K562 (cell line): ENCODE measurements around the gene FAM219A. TPM values are rescaled to one million over a fixed set of nuclear protein-coding genes. Genes with fewer than 3 reads are reported as not detected.
"Not testable (repeated sequence)": the region's sequence is repeated elsewhere in the genome, so short reads cannot be mapped to it uniquely, and the experiment has no call there.

Experiments used
- ATAC-seq: fragments of 200-7000 bp; cut with Tn5 transposase; 3 replicates; pipeline ENCODE4 v1.9.1; 2020; ENCODE audit warnings: moderate library complexity
- BruUV-seq: library from RNA; stranded (reverse); fragments of 400-500 nt; replicated peaks from 2 replicates; lab custom pipeline; 2021; lab: Mats Ljungman, UMichigan
- CTCF ChIA-PET: fragments of 300-600 bp; formaldehyde crosslinking; extraction: SDS; loops from one replicate; lab custom pipeline; 2021; ENCODE audit warnings: low intra/inter-chr PET ratio; lab: Yijun Ruan, JAX
- POLR2A ChIA-PET: fragments of 300-600, 350-650 bp; sonication (Branson Sonifier 250); formaldehyde crosslinking; extraction: SDS; loops from one replicate; lab custom pipeline; 2021; ENCODE audit warnings: antibody characterized with exemption, inconsistent platforms; lab: Yijun Ruan, JAX
- DNase-seq, 4 experiments: peaks; one replicate each; pipeline versions ENCODE4 v3.0.0 to v3.0.0-alpha.2; 2011 to 2018; ENCODE audit warnings: low spot score in 3 of 4, mixed read lengths in 3 of 4; ENCODE audit errors: extremely low read depth in 1 of 4
- FAIRE-seq: peaks from 2 replicates; lab custom pipeline; 2011; peaks lifted over from hg19 to GRCh38; lab: Jason Lieb, UNC
- H2AFZ ChIP-seq: 2 replicates; pipeline ENCODE4 v1.6.0; 2011; ENCODE audit warnings: low read depth, low read length, control low read depth, inconsistent platforms
- H3K27ac ChIP-seq: fragments of 200-600 bp; 3 replicates; pipeline ENCODE4 v1.8.0; 2011; ENCODE audit warnings: low read depth, mild to moderate bottlenecking, control low read depth, inconsistent platforms, low read length, moderate library complexity, mixed read lengths; ENCODE audit errors: extremely low read depth
- H3K27me3 ChIP-seq, 2 experiments: fragments of 300-600 bp in 1 of 2; 2 replicates in 1 of 2; 3 replicates in 1 of 2; pipeline versions ENCODE4 v1.6.0 to v1.8.0; 2011; ENCODE audit warnings: inconsistent platforms in 2 of 2, low read length in 2 of 2, mild to moderate bottlenecking in 1 of 2, mixed read lengths in 1 of 2, moderate library complexity in 1 of 2; ENCODE audit not compliant: control insufficient read depth in 2 of 2, insufficient read depth in 2 of 2
- H3K36me3 ChIP-seq: fragments of 300-600 bp; 3 replicates; pipeline ENCODE4 v1.8.0; 2011; ENCODE audit warnings: mild to moderate bottlenecking, low read length, inconsistent platforms; ENCODE audit not compliant: control insufficient read depth, insufficient read depth
- H3K4me1 ChIP-seq, 2 experiments: fragments of 200-600 bp in 1 of 2; replicated peaks in 1 of 2; 2 replicates in 1 of 2; 3 replicates in 1 of 2; pipeline versions ENCODE4 v1.5.1 to v1.8.0; 2011; ENCODE audit warnings: inconsistent platforms in 2 of 2, low read length in 2 of 2, mild to moderate bottlenecking in 1 of 2, mixed read lengths in 1 of 2, moderate library complexity in 1 of 2; ENCODE audit not compliant: control insufficient read depth in 2 of 2, insufficient read depth in 2 of 2
- H3K4me2 ChIP-seq: 2 replicates; pipeline ENCODE4 v1.6.1; 2011; ENCODE audit warnings: low read length, control low read depth, inconsistent platforms, mixed read lengths; ENCODE audit not compliant: insufficient read depth
- H3K4me3 ChIP-seq: fragments of 200-600 bp; sonication (generic), shearing (Covaris generic); 2 replicates; pipeline ENCODE4 v1.5.1; 2016; ENCODE audit warnings: control low read depth, inconsistent platforms
- H3K79me2 ChIP-seq: fragments of 200-600 bp; 3 replicates; pipeline ENCODE4 v1.8.0; 2011; ENCODE audit warnings: low read length, inconsistent platforms; ENCODE audit not compliant: control insufficient read depth, insufficient read depth
- H3K9ac ChIP-seq, 2 experiments: 2 replicates each; pipeline versions ENCODE4 v1.6.0 to v1.6.1; 2011; ENCODE audit warnings: low read depth in 2 of 2, low read length in 2 of 2, control low read depth in 1 of 2, inconsistent platforms in 1 of 2, mild to moderate bottlenecking in 1 of 2, mixed read lengths in 1 of 2; ENCODE audit not compliant: insufficient read depth in 1 of 2
- H3K9me1 ChIP-seq: one replicate; pipeline ENCODE4 v1.6.0; 2011; ENCODE audit warnings: inconsistent platforms, mild to moderate bottlenecking, low read length, moderate library complexity; ENCODE audit not compliant: control insufficient read depth, insufficient read depth
- H3K9me3 ChIP-seq: replicated peaks from 2 replicates; pipeline ENCODE4 v1.5.1; 2011; ENCODE audit warnings: low read depth, low read length, inconsistent platforms; ENCODE audit not compliant: control insufficient read depth, insufficient read depth
- H4K20me1 ChIP-seq: replicated peaks from 2 replicates; pipeline ENCODE4 v1.6.1; 2011; ENCODE audit warnings: low read length, inconsistent platforms, mixed read lengths; ENCODE audit not compliant: control insufficient read depth, insufficient read depth
- CAMTA2 ChIP-seq: fragments of 250-450 bp; sonication (Bioruptor Pico); conservative IDR thresholded peaks from 2 replicates; pipeline ENCODE4 v1.5.1; 2022
- MXI1 ChIP-seq: IDR thresholded peaks from 2 replicates; pipeline ENCODE4 v1.6.1; 2011; ENCODE audit warnings: low read depth, mild to moderate bottlenecking, improper control_type of control experiment, low read length
- NFYB ChIP-seq: IDR thresholded peaks from 2 replicates; pipeline ENCODE4 v1.6.1; 2011; ENCODE audit warnings: mild to moderate bottlenecking, moderate library complexity; ENCODE audit not compliant: insufficient read length; ENCODE audit errors: extremely low read depth
- POLR2A ChIP-seq: fragments of 450-650 bp; conservative IDR thresholded peaks from 2 replicates; pipeline ENCODE4 v1.6.1; 2016
- POLR2H ChIP-seq: IDR thresholded peaks from 2 replicates; pipeline ENCODE4 v1.6.1; 2016; ENCODE audit warnings: missing genetic modification characterization, low read depth, mild to moderate bottlenecking, control low read depth, missing compliant biosample characterization, moderate library complexity
- SETDB1 ChIP-seq: IDR thresholded peaks from one replicate; pipeline ENCODE4 v1.6.1; 2012; ENCODE audit warnings: low read length, control low read depth, inconsistent platforms
- SREBF1 ChIP-seq: fragments of 150-350 bp; IDR thresholded peaks from 2 replicates; pipeline ENCODE4 v1.6.1; 2014; ENCODE audit warnings: antibody characterized with exemption, low read depth, low read length, borderline replicate concordance
- WGBS: fragments of 100-300 bp; shearing (Covaris generic); methylation state at CpG from one replicate; pipeline ENCODE4 v1.1.6; 2016; ENCODE audit warnings: low coverage, mixed read lengths; ENCODE audit not compliant: insufficient coverage; ENCODE audit errors: missing lambda C conversion rate; 5-methylcytosine and 5-hydroxymethylcytosine counted together
- in situ Hi-C: fragments of 300-500 bp; cut with MboI; formaldehyde crosslinking; loops from 4 replicates; pipeline ENCODE4 v1.15.0; 2018; ENCODE audit warnings: inconsistent platforms, mixed read lengths
- intact Hi-C: fragments of 100-400 bp; cut with micrococcal nuclease; formaldehyde crosslinking; loops from 2 replicates; pipeline ENCODE4 v1.14.2; 2022
- polyA plus RNA-seq, 8 experiments: library from polyadenylated mRNA; depleted of rRNA in 4 of 8; stranded (reverse) in 5 of 8; unstranded in 3 of 8; fragments of >200 nt; fragmentation: Nextera tagmentation in 2 of 8; fragmentation: Illumina TruSeq in 1 of 8; extraction: Ambion mirVana in 2 of 8; extraction: Trizol in 1 of 8; gene quantifications; 2 replicates each; pipeline versions ENCODE4 v1.2.1 to v1.2.3, GENCODE V29; 2011 to 2014; ENCODE audit warnings: inconsistent platforms in 1 of 8, missing spikeins in 1 of 8
- total RNA-seq, 7 experiments: library from RNA; depleted of rRNA in 6 of 7; stranded (reverse); fragments of >200 nt in 6 of 7; fragmentation: Illumina TruSeq in 2 of 7; extraction: Trizol in 2 of 7; gene quantifications; 2 replicates each; pipeline versions ENCODE4 v1.2.1 to v1.2.3, GENCODE V29; 2011 to 2021; ENCODE audit warnings: low replicate concordance in 1 of 7
- TF ChIP-seq, protein P1 (sequence below): fragments of 250-450 bp; sonication (Bioruptor Pico); IDR thresholded peaks from 2 replicates; pipeline ENCODE4 v1.8.0; 2022; ENCODE audit warnings: inconsistent platforms, mild to moderate bottlenecking, moderate library complexity, borderline replicate concordance
- TF ChIP-seq, protein P2 (sequence below): fragments of 250-450 bp; sonication (Bioruptor Pico); IDR thresholded peaks from 2 replicates; pipeline ENCODE4 v1.5.0; 2020; ENCODE audit warnings: mild to moderate bottlenecking
- TF ChIP-seq, protein P3 (sequence below): sonication (generic); formaldehyde crosslinking; IDR thresholded peaks from 2 replicates; pipeline ENCODE4 v1.8.1; 2023; ENCODE audit warnings: mild to moderate bottlenecking, missing genetic modification reagents

Gene FAM219A
- total and polyA plus RNA-seq, 9 of the 15 experiments (the other 6 are each of a cell fraction or from before 2014, with no cell fraction given), result 0.63 to 8.6 (median 2.9) TPM

DNA sequence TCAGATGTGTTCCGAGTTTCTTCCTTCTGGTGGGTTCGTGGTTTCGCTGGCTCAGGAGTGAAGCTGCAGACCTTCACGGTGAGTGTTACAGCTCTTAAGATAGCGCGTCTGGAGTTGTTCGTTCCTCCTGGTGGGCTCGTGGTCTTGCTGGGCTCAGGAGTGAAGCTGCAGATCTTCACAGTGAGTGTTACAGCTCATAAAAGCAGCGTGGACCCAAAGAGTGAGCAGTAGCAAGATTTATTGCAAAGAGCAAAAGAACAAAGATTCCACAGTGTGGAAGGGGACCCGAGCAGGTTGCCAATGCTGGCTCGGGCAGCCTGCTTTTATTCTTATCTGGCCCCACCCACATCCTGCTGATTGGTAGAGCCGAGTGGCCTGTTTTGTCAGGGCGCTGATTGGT lies 23.2 kb upstream of the FAM219A start:
- H3K27me3 ChIP-seq, CTCF ChIA-PET, H3K9me3 ChIP-seq, H3K9ac ChIP-seq, H3K27ac ChIP-seq, ATAC-seq, POLR2A ChIA-PET, in situ Hi-C loops, intact Hi-C loops, H3K9me1 ChIP-seq, H3K4me1 ChIP-seq, H3K36me3 ChIP-seq, H2AFZ ChIP-seq, FAIRE-seq, BruUV-seq, H4K20me1 ChIP-seq, H3K79me2 ChIP-seq, DNase-seq, H3K4me3 ChIP-seq: not testable (repeated sequence)
- H3K4me2 ChIP-seq, result peak overlapping the region; percentile 18; the same call in 1 of the 2 replicates
- WGBS, result 4% methylated on average over 4 of the region's 13 CpGs
- 0 out of 2 replicates have a peak, but pooled peaks have one; percentile 33 for TF ChIP-seq SREBF1
- TF ChIP-seq POLR2A, result peak; percentile 67; the same call in 1 of the 2 replicates
- peak; percentile 22 for TF ChIP-seq NFYB

DNA sequence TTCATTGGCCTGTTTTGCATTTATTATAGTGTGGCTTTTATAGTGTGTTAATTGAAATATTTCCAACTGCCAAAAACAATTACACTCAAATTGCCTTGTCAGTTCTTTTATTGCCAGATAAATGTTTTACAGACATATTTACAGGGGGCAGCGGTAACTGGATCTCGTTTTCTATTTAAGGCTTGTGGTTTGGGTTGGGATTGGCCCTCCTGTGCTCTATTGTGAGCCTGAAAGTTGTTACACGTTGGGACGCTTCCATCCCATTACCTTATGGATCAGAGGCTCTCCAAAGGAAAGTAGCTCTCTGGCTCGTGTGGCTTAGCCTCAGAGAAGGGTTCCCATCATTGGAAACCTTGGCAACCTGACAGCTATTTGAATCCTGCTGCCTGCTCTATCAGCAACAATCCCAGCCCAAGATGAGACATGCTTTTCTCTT lies 21.1 kb upstream of the FAM219A start:
- H2AFZ ChIP-seq, result no peak overlapping the region
- CTCF ChIA-PET, result no interaction called here
- H3K4me3 ChIP-seq, result no peak overlapping the region
- POLR2A ChIA-PET, result interaction anchor here (0.6 to 0.8 kb wide), 2 partner anchors 13 to 24 kb away, joined by 3 read pairs; no protein-coding TSS in a partner anchor
- H3K9ac ChIP-seq, result no peak overlapping the region
- no peaks in the 10 kb centered on the region for H4K20me1 ChIP-seq
- H3K79me2 ChIP-seq, result no peaks in the 10 kb centered on the region
- H3K9me3 ChIP-seq, result no peaks in the 10 kb centered on the region
- H3K36me3 ChIP-seq, result no peaks in the 10 kb centered on the region
- WGBS, result 0% methylated on average over 5 of the region's 5 CpGs
- intact Hi-C loops, result no loop called here
- FAIRE-seq (no peak), DNase-seq (no peak), ATAC-seq (no peak)
- no peak overlapping the region for H3K27ac ChIP-seq
- no peak overlapping the region for H3K4me2 ChIP-seq
- TF ChIP-seq, protein P1, sequence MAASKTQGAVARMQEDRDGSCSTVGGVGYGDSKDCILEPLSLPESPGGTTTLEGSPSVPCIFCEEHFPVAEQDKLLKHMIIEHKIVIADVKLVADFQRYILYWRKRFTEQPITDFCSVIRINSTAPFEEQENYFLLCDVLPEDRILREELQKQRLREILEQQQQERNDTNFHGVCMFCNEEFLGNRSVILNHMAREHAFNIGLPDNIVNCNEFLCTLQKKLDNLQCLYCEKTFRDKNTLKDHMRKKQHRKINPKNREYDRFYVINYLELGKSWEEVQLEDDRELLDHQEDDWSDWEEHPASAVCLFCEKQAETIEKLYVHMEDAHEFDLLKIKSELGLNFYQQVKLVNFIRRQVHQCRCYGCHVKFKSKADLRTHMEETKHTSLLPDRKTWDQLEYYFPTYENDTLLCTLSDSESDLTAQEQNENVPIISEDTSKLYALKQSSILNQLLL (CRISPR knock-in tag), result no peak
- no peak for TF ChIP-seq MXI1
- no peak for TF ChIP-seq CAMTA2 (CRISPR knock-in tag)
- TF ChIP-seq, protein P2, sequence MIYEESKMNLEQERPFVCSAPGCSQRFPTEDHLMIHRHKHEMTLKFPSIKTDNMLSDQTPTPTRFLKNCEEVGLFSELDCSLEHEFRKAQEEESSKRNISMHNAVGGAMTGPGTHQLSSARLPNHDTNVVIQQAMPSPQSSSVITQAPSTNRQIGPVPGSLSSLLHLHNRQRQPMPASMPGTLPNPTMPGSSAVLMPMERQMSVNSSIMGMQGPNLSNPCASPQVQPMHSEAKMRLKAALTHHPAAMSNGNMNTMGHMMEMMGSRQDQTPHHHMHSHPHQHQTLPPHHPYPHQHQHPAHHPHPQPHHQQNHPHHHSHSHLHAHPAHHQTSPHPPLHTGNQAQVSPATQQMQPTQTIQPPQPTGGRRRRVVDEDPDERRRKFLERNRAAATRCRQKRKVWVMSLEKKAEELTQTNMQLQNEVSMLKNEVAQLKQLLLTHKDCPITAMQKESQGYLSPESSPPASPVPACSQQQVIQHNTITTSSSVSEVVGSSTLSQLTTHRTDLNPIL (CRISPR knock-in tag), result no peak
- no peak for TF ChIP-seq SETDB1
- TF ChIP-seq, protein P3, sequence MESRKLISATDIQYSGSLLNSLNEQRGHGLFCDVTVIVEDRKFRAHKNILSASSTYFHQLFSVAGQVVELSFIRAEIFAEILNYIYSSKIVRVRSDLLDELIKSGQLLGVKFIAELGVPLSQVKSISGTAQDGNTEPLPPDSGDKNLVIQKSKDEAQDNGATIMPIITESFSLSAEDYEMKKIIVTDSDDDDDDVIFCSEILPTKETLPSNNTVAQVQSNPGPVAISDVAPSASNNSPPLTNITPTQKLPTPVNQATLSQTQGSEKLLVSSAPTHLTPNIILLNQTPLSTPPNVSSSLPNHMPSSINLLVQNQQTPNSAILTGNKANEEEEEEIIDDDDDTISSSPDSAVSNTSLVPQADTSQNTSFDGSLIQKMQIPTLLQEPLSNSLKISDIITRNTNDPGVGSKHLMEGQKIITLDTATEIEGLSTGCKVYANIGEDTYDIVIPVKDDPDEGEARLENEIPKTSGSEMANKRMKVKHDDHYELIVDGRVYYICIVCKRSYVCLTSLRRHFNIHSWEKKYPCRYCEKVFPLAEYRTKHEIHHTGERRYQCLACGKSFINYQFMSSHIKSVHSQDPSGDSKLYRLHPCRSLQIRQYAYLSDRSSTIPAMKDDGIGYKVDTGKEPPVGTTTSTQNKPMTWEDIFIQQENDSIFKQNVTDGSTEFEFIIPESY (CRISPR knock-in tag), result no peak
- TF ChIP-seq POLR2H (tag), result no peak
- BruUV-seq, result no TSS peak
- no peaks in the 10 kb centered on the region; a peak in 3 of 5 replicates for H3K27me3 ChIP-seq
- no peaks in the 10 kb centered on the region for H3K4me1 ChIP-seq
- in situ Hi-C loops, result no loop called here
- no peaks in the 10 kb centered on the region for H3K9me1 ChIP-seq
